GM12878 (cell line): ENCODE data around the gene NLRP14. TPM values are rescaled to one million over a fixed set of nuclear protein-coding genes. Genes with fewer than 3 reads are reported as not detected.

ENCODE experiments used
- ATAC-seq: fragments of 200-7000 bp; cut with Tn5 transposase; 3 replicates; pipeline ENCODE4 v1.9.1; 2020; ENCODE audit warnings: mild to moderate bottlenecking, moderate library complexity
- BruUV-seq: library from RNA; stranded (reverse); fragments of 400-500 nt; replicated peaks from 2 replicates; lab custom pipeline; 2021; lab: Mats Ljungman, UMichigan
- CTCF ChIA-PET: fragments of 300-600 bp; sonication (Branson Sonifier 250); formaldehyde crosslinking; extraction: SDS; loops from one replicate; lab custom pipeline; 2021; ENCODE audit warnings: inconsistent platforms; lab: Yijun Ruan, JAX
- POLR2A ChIA-PET: fragments of 350-600 bp; formaldehyde crosslinking; extraction: SDS; loops from one replicate; lab custom pipeline; 2021; ENCODE audit warnings: inconsistent platforms; lab: Charles Lee
- RAD21 ChIA-PET: fragments of 300-600 bp; sonication (Branson Sonifier 250); formaldehyde crosslinking; loops from one replicate; lab custom pipeline; 2023; ENCODE audit warnings: antibody characterized with exemption; ENCODE audit not compliant: unreplicated experiment; lab: Charles Lee
- SMC1A ChIA-PET: fragments of 300-600 bp; sonication (Branson Sonifier 250); formaldehyde crosslinking; loops from one replicate; lab custom pipeline; 2023; ENCODE audit not compliant: unreplicated experiment, uncharacterized antibody; lab: Charles Lee
- DNase-seq: peaks from one replicate; pipeline ENCODE4 v3.0.0-alpha.2; 2011; ENCODE audit warnings: low read depth, low spot score
- FAIRE-seq: peaks from 3 replicates; lab custom pipeline; 2011; peaks lifted over from hg19 to GRCh38; lab: Jason Lieb, UNC
- H2AFZ ChIP-seq: 2 replicates; pipeline ENCODE4 v1.6.0; 2011; ENCODE audit warnings: low read depth, low read length, control low read depth; ENCODE audit not compliant: control insufficient read depth
- H3K27ac ChIP-seq: 2 replicates; pipeline ENCODE4 v1.5.1; 2011; ENCODE audit warnings: control low read depth; ENCODE audit not compliant: control insufficient read depth, insufficient read depth
- H3K27me3 ChIP-seq, 2 experiments: replicated peaks in 1 of 2; 2 replicates each; pipeline versions ENCODE4 v1.6.0 to v1.6.1; 2011; ENCODE audit warnings: low read length in 1 of 2; ENCODE audit not compliant: control insufficient read depth in 2 of 2, insufficient read depth in 2 of 2
- H3K36me3 ChIP-seq, 2 experiments: 2 replicates each; pipeline ENCODE4 v1.5.1; 2011; ENCODE audit warnings: low read length in 1 of 2; ENCODE audit not compliant: control insufficient read depth in 2 of 2, insufficient read depth in 2 of 2
- H3K4me1 ChIP-seq: 2 replicates; pipeline ENCODE4 v1.6.1; 2011; ENCODE audit warnings: mild to moderate bottlenecking, low read length, moderate library complexity, mixed read lengths; ENCODE audit not compliant: control insufficient read depth, insufficient read depth
- H3K4me2 ChIP-seq: 2 replicates; pipeline ENCODE4 v1.6.0; 2011; ENCODE audit warnings: control low read depth; ENCODE audit not compliant: control insufficient read depth, insufficient read depth
- H3K4me3 ChIP-seq: fragments of 200-600 bp; sonication (generic); 2 replicates; pipeline ENCODE4 v1.5.1; 2016
- H3K79me2 ChIP-seq: 2 replicates; pipeline ENCODE4 v1.6.0; 2011; ENCODE audit warnings: low read length; ENCODE audit not compliant: control insufficient read depth, insufficient read depth
- H3K9ac ChIP-seq: 2 replicates; pipeline ENCODE4 v1.8.0; 2011; ENCODE audit warnings: low read length, control low read depth, mixed read lengths; ENCODE audit not compliant: control insufficient read depth, insufficient read depth
- H3K9me3 ChIP-seq: replicated peaks from 3 replicates; pipeline ENCODE4 v1.5.1; 2011; ENCODE audit warnings: mild to moderate bottlenecking, low read length; ENCODE audit not compliant: control insufficient read depth, insufficient read depth
- H4K20me1 ChIP-seq: 2 replicates; pipeline ENCODE4 v1.6.0; 2011; ENCODE audit not compliant: control insufficient read depth, insufficient read depth
- ATF7 ChIP-seq: fragments of 450-650 bp; IDR thresholded peaks from 2 replicates; pipeline ENCODE4 v1.6.1; 2016; ENCODE audit warnings: low read depth, mild to moderate bottlenecking
- CEBPB ChIP-seq, 2 experiments: fragments of 150-350 bp in 1 of 2; IDR thresholded peaks; 2 replicates each; pipeline ENCODE4 v1.6.1; 2012 to 2014; ENCODE audit warnings: low read depth in 2 of 2, low read length in 2 of 2, borderline replicate concordance in 1 of 2, inconsistent platforms in 1 of 2
- CHD4 ChIP-seq: fragments of 200-600 bp; sonication (generic); IDR thresholded peaks from 2 replicates; pipeline ENCODE4 v1.6.1; 2016; ENCODE audit warnings: mild to moderate bottlenecking
- CREM ChIP-seq: IDR thresholded peaks from 2 replicates; pipeline ENCODE4 v1.6.1; 2014; ENCODE audit warnings: antibody characterized with exemption, low read depth
- E2F4 ChIP-seq: IDR thresholded peaks from 2 replicates; pipeline ENCODE4 v1.6.1; 2012; ENCODE audit warnings: low read depth, low read length, improper control_type of control experiment
- ELK1 ChIP-seq: IDR thresholded peaks from 2 replicates; pipeline ENCODE4 v1.6.1; 2012; ENCODE audit warnings: low read depth, low read length, improper control_type of control experiment
- FOS ChIP-seq: IDR thresholded peaks from 3 replicates; pipeline ENCODE4 v1.6.1; 2011; ENCODE audit warnings: borderline replicate concordance; ENCODE audit not compliant: insufficient read length; ENCODE audit errors: extremely low read depth
- IRF4 ChIP-seq: IDR thresholded peaks from 2 replicates; pipeline ENCODE4 v1.6.1; 2011; ENCODE audit warnings: low read depth, low read length
- JUNB ChIP-seq: IDR thresholded peaks from 2 replicates; pipeline ENCODE4 v1.6.1; 2016; ENCODE audit warnings: antibody characterized with exemption, mild to moderate bottlenecking
- LARP7 ChIP-seq: fragments of 450-650 bp; IDR thresholded peaks from 2 replicates; pipeline ENCODE4 v1.6.1; 2017; ENCODE audit warnings: mild to moderate bottlenecking
- MTA2 ChIP-seq: fragments of 450-650 bp; IDR thresholded peaks from 2 replicates; pipeline ENCODE4 v1.6.1; 2016; ENCODE audit warnings: low read depth, mild to moderate bottlenecking, moderate library complexity
- NFYA ChIP-seq: IDR thresholded peaks from 2 replicates; pipeline ENCODE4 v1.6.1; 2011; ENCODE audit warnings: low read depth, mild to moderate bottlenecking, low read length, improper control_type of control experiment, borderline replicate concordance
- NFYB ChIP-seq: IDR thresholded peaks from 2 replicates; pipeline ENCODE4 v1.6.1; 2011; ENCODE audit warnings: low read depth, mild to moderate bottlenecking, low read length, improper control_type of control experiment, moderate library complexity; ENCODE audit not compliant: insufficient read depth
- PBX3 ChIP-seq: IDR thresholded peaks from 2 replicates; pipeline ENCODE4 v1.6.1; 2011; ENCODE audit warnings: mild to moderate bottlenecking, low read depth, low read length, moderate library complexity; ENCODE audit not compliant: insufficient replicate concordance
- RELA ChIP-seq: fragments of 450-650 bp; IDR thresholded peaks from 2 replicates; pipeline ENCODE4 v1.8.0; 2014; ENCODE audit warnings: borderline replicate concordance; ENCODE audit not compliant: partially characterized antibody
- SMAD1 ChIP-seq: fragments of 450-650 bp; IDR thresholded peaks from 2 replicates; pipeline ENCODE4 v1.6.1; 2018; ENCODE audit warnings: mild to moderate bottlenecking, low read depth; ENCODE audit not compliant: partially characterized antibody
- YY1 ChIP-seq: IDR thresholded peaks from 2 replicates; pipeline ENCODE4 v1.6.1; 2011; ENCODE audit warnings: low read depth, mild to moderate bottlenecking, low read length
- ZNF24 ChIP-seq: fragments of 450-650 bp; IDR thresholded peaks from 2 replicates; pipeline ENCODE4 v1.6.1; 2017; ENCODE audit warnings: antibody characterized with exemption, mild to moderate bottlenecking
- ZNF622 ChIP-seq: fragments of 450-650 bp; IDR thresholded peaks from 2 replicates; pipeline ENCODE4 v1.6.1; 2017; ENCODE audit warnings: mild to moderate bottlenecking, inconsistent platforms
- WGBS: methylation state at CpG from one replicate; pipeline ENCODE4 v1.1.6; 2016; ENCODE audit warnings: low lambda C conversion rate; ENCODE audit not compliant: insufficient replicate concordance, insufficient coverage; ENCODE audit errors: missing lambda C conversion rate; 5-methylcytosine and 5-hydroxymethylcytosine counted together
- in situ Hi-C: fragments of 300-500 bp; cut with MboI; formaldehyde crosslinking; loops from 9 replicates; pipeline ENCODE4 v1.14.3; 2018; ENCODE audit warnings: mixed read lengths
- intact Hi-C: fragments of 100-400 bp; cut with micrococcal nuclease; formaldehyde crosslinking; loops from one replicate; pipeline ENCODE4 v1.14.2; 2022; ENCODE audit not compliant: unreplicated experiment
- polyA plus RNA-seq, 11 experiments: library from polyadenylated mRNA; depleted of rRNA in 4 of 11; unstranded in 6 of 11; stranded (reverse) in 5 of 11; fragments of >200 nt; fragmentation: Nextera tagmentation in 4 of 11; fragmentation: Illumina TruSeq in 1 of 11; extraction: Ambion mirVana in 4 of 11; extraction: Trizol in 1 of 11; gene quantifications; 1 replicate in 1 of 11; 2 replicates in 10 of 11; pipeline versions ENCODE4 v1.2.1 to v1.2.3, GENCODE V29; 2011 to 2016; ENCODE audit warnings: inconsistent platforms in 2 of 11, missing spikeins in 2 of 11, low read depth in 1 of 11
- total RNA-seq, 4 experiments: library from RNA; depleted of rRNA in 3 of 4; stranded (reverse); fragments of >200 nt in 3 of 4; fragmentation: Illumina TruSeq in 1 of 4; extraction: Trizol in 1 of 4; gene quantifications; 2 replicates each; pipeline versions ENCODE4 v1.2.1 to v1.2.3, GENCODE V29; 2013 to 2021

NLRP14 gene
- total and polyA plus RNA-seq, 10 of the 15 experiments (the other 5 are each of a cell fraction or from before 2014, with no cell fraction given): 0.02 to 0.12 (median 0.04) TPM; not detected in 3

GRCh38 chr11:7079545-7080135, 59.4 kb downstream of the NLRP14 start:
- Histone ChIP-seq H3K4me1 (no peaks in the 10 kb centered on the region), H3K79me2 (no peaks in the 10 kb centered on the region), H3K4me2 (no peak overlapping the region), H3K27ac (no peak overlapping the region), H3K9ac (no peak overlapping the region), H4K20me1 (no peaks in the 10 kb centered on the region), H3K9me3 (no peaks in the 10 kb centered on the region), H2AFZ (no peak overlapping the region), H3K4me3 (no peak overlapping the region), H3K36me3 (no peaks in the 10 kb centered on the region), H3K27me3 (no peaks in the 10 kb centered on the region)
- FAIRE-seq (no peak), DNase-seq (no peak), ATAC-seq (no peak)
- BruUV-seq: no TSS peak
- WGBS: 51% methylated on average over 7 of the region's 7 CpGs
- POLR2A ChIA-PET: no interaction called here
- in situ Hi-C loops (no loop called here), intact Hi-C loops (no loop called here)
- CTCF ChIA-PET: no interaction called here
- RAD21 ChIA-PET: no interaction called here
- TF ChIP-seq NFYA (no peak), ATF7 (no peak), E2F4 (no peak), CHD4 (no peak), ELK1 (no peak), LARP7 (no peak), NFYB (no peak), CREM (no peak), IRF4 (no peak), FOS (no peak), JUNB (no peak), PBX3 (no peak), ZNF622 (no peak), CEBPB (IDR thresholded peaks at IDR 0.05; ENCODE audit: borderline replicate concordance in 1 of 2, low read depth in 2 of 2, low read length in 2 of 2) (no peak), MTA2 (no peak), ZNF24 (no peak), SMAD1 (no peak), RELA (no peak), YY1 (no peak)
- SMC1A ChIA-PET: interaction anchor here (0.6 kb wide), 1 partner anchor 14 kb away, joined by 3 read pairs; no protein-coding TSS in a partner anchor
